GM12878 (cell line): ENCODE data around the gene CAND1. TPM values are rescaled to one million over a fixed set of nuclear protein-coding genes. Genes with fewer than 3 reads are reported as not detected.

Experiments used
- BHLHE40 ChIP-seq, 2 experiments: fragments of 450-650 bp in 1 of 2; IDR thresholded peaks; 2 replicates each; pipeline ENCODE4 v1.6.1; 2011 to 2017; ENCODE audit warnings: low read depth in 2 of 2, borderline replicate concordance in 1 of 2, improper control_type of control experiment in 1 of 2, low read length in 1 of 2, mild to moderate bottlenecking in 1 of 2
- E2F4 ChIP-seq: IDR thresholded peaks from 2 replicates; pipeline ENCODE4 v1.6.1; 2012; ENCODE audit warnings: low read depth, low read length, improper control_type of control experiment
- ETV6 ChIP-seq, 2 experiments: fragments of 450-650 bp in 1 of 2; IDR thresholded peaks in 1 of 2; conservative IDR thresholded peaks in 1 of 2; 2 replicates each; pipeline ENCODE4 v1.6.1; 2014; ENCODE audit warnings: antibody characterized with exemption in 1 of 2, borderline replicate concordance in 1 of 2, low read depth in 1 of 2, mild to moderate bottlenecking in 1 of 2, moderate library complexity in 1 of 2
- FOXM1 ChIP-seq: IDR thresholded peaks from 2 replicates; pipeline ENCODE4 v1.6.1; 2012; ENCODE audit warnings: low read depth, mild to moderate bottlenecking, inconsistent platforms, low read length, moderate library complexity
- KDM1A ChIP-seq: fragments of 200-600 bp; sonication (generic); IDR thresholded peaks from 2 replicates; pipeline ENCODE4 v1.6.1; 2016; ENCODE audit warnings: borderline replicate concordance
- LARP7 ChIP-seq: fragments of 450-650 bp; IDR thresholded peaks from 2 replicates; pipeline ENCODE4 v1.6.1; 2017; ENCODE audit warnings: mild to moderate bottlenecking
- MEF2B ChIP-seq: fragments of 450-650 bp; IDR thresholded peaks from 2 replicates; pipeline ENCODE4 v1.6.1; 2018; ENCODE audit warnings: mild to moderate bottlenecking, moderate library complexity; ENCODE audit not compliant: partially characterized antibody, poor library complexity, severe bottlenecking
- MLLT1 ChIP-seq: fragments of 450-650 bp; IDR thresholded peaks from 2 replicates; pipeline ENCODE4 v1.6.1; 2016; ENCODE audit warnings: mild to moderate bottlenecking
- NKRF ChIP-seq: fragments of 450-650 bp; conservative IDR thresholded peaks from 2 replicates; pipeline ENCODE4 v1.6.1; 2017; ENCODE audit warnings: mild to moderate bottlenecking, moderate library complexity
- PAX8 ChIP-seq: fragments of 450-650 bp; IDR thresholded peaks from 2 replicates; pipeline ENCODE4 v1.6.1; 2017; ENCODE audit warnings: mild to moderate bottlenecking, moderate library complexity
- SUZ12 ChIP-seq: fragments of 200-600 bp; sonication (generic); IDR thresholded peaks from one replicate; pipeline ENCODE4 v1.6.1; 2018; ENCODE audit warnings: antibody characterized with exemption, mild to moderate bottlenecking; ENCODE audit not compliant: unreplicated experiment
- ZBTB11 ChIP-seq: fragments of 450-650 bp; formaldehyde crosslinking; IDR thresholded peaks from 2 replicates; pipeline ENCODE4 v1.5.0; 2022; ENCODE audit warnings: mild to moderate bottlenecking, missing genetic modification characterization
- polyA plus RNA-seq, 11 experiments: library from polyadenylated mRNA; depleted of rRNA in 4 of 11; unstranded in 6 of 11; stranded (reverse) in 5 of 11; fragments of >200 nt; fragmentation: Nextera tagmentation in 4 of 11; fragmentation: Illumina TruSeq in 1 of 11; extraction: Ambion mirVana in 4 of 11; extraction: Trizol in 1 of 11; gene quantifications; 1 replicate in 1 of 11; 2 replicates in 10 of 11; pipeline versions ENCODE4 v1.2.1 to v1.2.3, GENCODE V29; 2011 to 2016; ENCODE audit warnings: inconsistent platforms in 2 of 11, missing spikeins in 2 of 11, low read depth in 1 of 11
- total RNA-seq, 4 experiments: library from RNA; depleted of rRNA in 3 of 4; stranded (reverse); fragments of >200 nt in 3 of 4; fragmentation: Illumina TruSeq in 1 of 4; extraction: Trizol in 1 of 4; gene quantifications; 2 replicates each; pipeline versions ENCODE4 v1.2.1 to v1.2.3, GENCODE V29; 2013 to 2021
- TF ChIP-seq, protein P1 (sequence below): fragments of 450-650 bp; IDR thresholded peaks from 2 replicates; pipeline ENCODE4 v1.6.1; 2017; ENCODE audit warnings: antibody characterized with exemption, mild to moderate bottlenecking, moderate library complexity
- TF ChIP-seq, protein P2 (sequence below): IDR thresholded peaks from 2 replicates; pipeline ENCODE4 v1.6.1; 2012; ENCODE audit warnings: low read depth, low read length, improper control_type of control experiment

The CAND1 gene
- total and polyA plus RNA-seq, 10 of the 15 experiments (the other 5 are each of a cell fraction or from before 2014, with no cell fraction given) = 34.5 to 213 (median 96.0) TPM

DNA sequence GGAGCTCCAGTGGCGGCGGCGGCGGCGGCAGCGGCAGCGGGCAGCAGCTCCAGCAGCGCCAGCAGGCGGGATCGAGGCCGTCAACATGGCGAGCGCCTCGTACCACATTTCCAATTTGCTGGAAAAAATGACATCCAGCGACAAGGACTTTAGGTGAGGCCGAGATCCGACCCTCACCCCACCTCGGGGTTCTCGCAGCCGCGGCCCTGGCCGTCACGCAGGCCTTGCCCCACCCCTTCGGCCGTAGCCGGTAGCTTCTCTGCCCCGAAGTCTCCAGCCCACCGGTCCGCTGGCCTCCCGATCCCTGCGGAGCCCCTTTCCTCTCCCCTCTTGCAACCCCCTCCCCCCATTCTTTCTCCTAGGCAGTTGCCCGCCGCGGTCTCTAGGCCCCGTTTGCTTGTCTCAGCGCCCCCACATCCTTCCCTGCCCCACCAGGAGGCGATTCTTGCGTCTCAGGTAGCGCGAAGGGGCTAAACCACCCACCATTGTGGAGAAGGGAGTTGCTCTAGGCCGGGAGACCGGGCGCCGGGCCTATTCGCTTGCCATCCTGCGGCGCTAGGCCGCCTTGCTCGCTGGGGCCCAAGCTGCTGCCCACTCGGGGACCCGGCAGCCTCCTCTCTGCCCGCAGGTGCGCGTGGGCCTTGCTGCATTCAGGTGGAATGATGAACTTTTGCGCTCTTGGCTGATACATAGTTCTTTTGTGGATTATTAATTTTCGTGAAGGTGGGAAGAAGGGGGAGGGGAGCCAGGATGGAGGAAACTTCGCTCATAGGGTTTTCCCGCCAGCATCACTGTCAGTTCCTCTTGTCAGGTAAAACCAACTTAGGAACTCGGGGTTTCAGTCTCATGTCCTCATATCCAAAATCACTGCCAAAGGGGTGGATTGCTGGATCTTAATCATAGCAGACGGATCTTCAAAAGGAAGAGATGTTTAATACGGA, 745 bp downstream of the CAND1 start (continued):
- TF ChIP-seq, protein P1, sequence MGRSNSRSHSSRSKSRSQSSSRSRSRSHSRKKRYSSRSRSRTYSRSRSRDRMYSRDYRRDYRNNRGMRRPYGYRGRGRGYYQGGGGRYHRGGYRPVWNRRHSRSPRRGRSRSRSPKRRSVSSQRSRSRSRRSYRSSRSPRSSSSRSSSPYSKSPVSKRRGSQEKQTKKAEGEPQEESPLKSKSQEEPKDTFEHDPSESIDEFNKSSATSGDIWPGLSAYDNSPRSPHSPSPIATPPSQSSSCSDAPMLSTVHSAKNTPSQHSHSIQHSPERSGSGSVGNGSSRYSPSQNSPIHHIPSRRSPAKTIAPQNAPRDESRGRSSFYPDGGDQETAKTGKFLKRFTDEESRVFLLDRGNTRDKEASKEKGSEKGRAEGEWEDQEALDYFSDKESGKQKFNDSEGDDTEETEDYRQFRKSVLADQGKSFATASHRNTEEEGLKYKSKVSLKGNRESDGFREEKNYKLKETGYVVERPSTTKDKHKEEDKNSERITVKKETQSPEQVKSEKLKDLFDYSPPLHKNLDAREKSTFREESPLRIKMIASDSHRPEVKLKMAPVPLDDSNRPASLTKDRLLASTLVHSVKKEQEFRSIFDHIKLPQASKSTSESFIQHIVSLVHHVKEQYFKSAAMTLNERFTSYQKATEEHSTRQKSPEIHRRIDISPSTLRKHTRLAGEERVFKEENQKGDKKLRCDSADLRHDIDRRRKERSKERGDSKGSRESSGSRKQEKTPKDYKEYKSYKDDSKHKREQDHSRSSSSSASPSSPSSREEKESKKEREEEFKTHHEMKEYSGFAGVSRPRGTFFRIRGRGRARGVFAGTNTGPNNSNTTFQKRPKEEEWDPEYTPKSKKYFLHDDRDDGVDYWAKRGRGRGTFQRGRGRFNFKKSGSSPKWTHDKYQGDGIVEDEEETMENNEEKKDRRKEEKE = no peak
- no peak; a peak in 1 of 4 replicates for TF ChIP-seq ETV6 (conservative IDR thresholded peaks at IDR 0.05 in 1 of 2, IDR thresholded peaks at IDR 0.05 in 1 of 2; ENCODE audit: borderline replicate concordance in 1 of 2, low read depth in 1 of 2)
- TF ChIP-seq PAX8 = no peak
- TF ChIP-seq SUZ12 = no peak
- no peak for TF ChIP-seq KDM1A
- TF ChIP-seq, protein P2, sequence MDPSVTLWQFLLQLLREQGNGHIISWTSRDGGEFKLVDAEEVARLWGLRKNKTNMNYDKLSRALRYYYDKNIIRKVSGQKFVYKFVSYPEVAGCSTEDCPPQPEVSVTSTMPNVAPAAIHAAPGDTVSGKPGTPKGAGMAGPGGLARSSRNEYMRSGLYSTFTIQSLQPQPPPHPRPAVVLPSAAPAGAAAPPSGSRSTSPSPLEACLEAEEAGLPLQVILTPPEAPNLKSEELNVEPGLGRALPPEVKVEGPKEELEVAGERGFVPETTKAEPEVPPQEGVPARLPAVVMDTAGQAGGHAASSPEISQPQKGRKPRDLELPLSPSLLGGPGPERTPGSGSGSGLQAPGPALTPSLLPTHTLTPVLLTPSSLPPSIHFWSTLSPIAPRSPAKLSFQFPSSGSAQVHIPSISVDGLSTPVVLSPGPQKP = no peak
- TF ChIP-seq MEF2B = no peak
- no peak for TF ChIP-seq ZBTB11 (CRISPR knock-in tag)
- TF ChIP-seq E2F4 = peak; percentile 55; the same call in 1 of the 2 replicates
- no peak for TF ChIP-seq FOXM1
- TF ChIP-seq LARP7 = 0 out of 2 replicates have a peak, but pooled peaks have one; percentile 42
- TF ChIP-seq MLLT1 = peak; percentile 38; the same call in 1 of the 2 replicates
- no peak for TF ChIP-seq BHLHE40 (IDR thresholded peaks at IDR 0.05; ENCODE audit: borderline replicate concordance in 1 of 2, low read depth in 2 of 2, low read length in 1 of 2)
- peak; percentile 62 for TF ChIP-seq NKRF
